Measurements from ENCODE around the gene NME3.

The NME3 gene

DNA sequence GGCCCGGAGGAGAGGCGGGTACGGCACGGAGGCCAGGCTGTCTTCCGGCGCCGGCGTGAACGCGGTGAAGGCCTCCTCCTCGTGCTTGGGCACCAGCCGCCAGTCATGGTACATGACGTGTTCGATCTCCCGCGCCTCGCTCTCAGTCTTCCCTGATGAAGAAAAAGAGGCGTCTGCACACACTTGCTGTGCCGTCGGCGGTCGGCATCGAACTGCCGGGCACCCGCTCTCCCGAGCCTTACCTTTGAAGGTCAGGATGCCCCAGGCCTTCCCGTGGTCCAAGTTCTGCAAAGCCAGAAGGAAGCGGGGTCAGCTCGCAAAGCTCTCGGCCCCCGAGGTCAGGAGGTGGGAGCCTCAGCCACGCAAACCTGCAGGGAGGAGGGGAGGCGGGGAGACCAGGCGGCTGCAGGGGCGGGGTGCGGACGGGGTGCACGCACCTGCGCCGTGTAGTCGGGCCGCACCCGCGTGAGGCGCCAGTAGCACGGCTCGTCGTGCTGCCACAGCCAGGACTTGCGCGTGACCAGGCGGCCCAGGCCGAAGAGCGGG, 1.1 kb upstream of the NME3 start, which contains the start of gene EME2:
Gene EME2 (plus strand): TSS at position 449 of the 546 bp plus-strand sequence. CDS start 418 bp downstream, outside the sequence.
- TF ChIP-seq GATA2 (IDR thresholded peaks at IDR 0.05; ENCODE audit: low read depth, low read length): no peak
- TF ChIP-seq GATA3 (IDR thresholded peaks at IDR 0.05; ENCODE audit: low read depth, low read length): no peak

DNA sequence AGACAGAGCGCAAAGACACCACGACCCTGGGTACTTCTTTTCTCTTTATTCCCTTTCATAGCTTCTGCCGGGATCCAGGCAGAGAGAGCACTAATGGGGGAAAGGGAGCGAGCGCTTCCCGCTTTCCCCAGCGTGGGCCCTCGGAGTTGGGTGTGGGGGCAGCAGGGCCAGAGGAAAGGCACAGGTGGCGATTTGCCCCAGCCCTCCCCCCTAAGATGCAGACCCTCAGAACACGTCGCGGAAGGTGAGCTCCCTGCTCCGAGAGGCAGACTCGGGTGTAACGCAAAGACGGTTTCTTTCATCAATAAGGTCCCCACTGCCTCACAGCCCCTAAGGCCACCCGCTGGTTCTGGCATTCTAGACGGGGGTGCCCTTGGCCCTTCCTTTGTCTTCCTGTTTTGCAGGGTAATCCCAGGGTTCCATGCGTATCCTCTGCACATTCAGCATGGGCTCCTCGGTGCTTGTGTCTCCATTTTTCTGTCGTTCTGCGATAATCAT, 570 bp upstream of the NME3 start:
- TF ChIP-seq GATA2 (IDR thresholded peaks at IDR 0.05; ENCODE audit: low read depth, low read length) (no peak), GATA3 (IDR thresholded peaks at IDR 0.05; ENCODE audit: low read depth, low read length) (no peak)

DNA sequence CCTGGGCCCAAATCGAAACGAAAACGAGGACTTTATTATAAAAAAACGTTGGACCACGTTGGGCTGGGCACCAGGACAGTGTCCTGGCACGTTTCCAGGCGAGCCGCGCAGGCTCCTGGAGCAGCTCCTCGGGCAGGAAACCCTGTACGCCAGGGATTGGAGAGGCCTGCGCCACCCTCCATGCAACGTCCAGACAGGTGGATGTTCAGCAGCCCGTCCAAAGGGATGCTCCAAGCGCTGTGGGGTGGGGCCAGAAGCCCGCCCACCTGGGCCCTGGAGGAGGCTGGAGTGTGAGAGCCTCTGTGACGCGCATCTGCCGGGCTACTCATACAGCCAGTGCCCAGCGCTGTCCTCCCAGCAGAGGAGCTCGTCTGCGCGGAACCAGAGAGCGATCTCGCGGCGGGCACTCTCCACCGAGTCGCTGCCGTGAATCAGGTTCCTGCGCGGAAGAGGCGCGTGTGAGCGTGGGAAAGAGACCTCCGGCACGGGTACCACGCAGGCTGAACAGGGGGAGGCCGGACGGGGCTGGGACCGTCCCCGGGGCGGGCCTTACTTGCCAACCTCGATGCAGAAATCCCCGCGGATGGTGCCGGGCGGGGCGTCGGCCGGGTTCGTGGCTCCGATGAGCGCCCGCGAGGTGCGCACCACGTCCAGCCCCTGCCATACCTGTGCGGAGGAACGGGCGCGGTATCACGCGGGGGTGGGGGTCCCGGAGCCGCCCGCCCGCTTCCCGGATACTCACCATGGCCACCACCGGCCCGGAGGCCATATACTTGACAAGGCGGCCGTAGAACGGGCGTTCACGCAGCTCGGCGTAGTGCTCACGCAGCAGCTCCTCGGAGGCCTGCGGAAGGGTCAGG, 785 bp downstream of the NME3 start:
- TF ChIP-seq GATA3 (IDR thresholded peaks at IDR 0.05; ENCODE audit: low read depth, low read length): no peak
- TF ChIP-seq GATA2 (IDR thresholded peaks at IDR 0.05; ENCODE audit: low read depth, low read length): no peak

DNA sequence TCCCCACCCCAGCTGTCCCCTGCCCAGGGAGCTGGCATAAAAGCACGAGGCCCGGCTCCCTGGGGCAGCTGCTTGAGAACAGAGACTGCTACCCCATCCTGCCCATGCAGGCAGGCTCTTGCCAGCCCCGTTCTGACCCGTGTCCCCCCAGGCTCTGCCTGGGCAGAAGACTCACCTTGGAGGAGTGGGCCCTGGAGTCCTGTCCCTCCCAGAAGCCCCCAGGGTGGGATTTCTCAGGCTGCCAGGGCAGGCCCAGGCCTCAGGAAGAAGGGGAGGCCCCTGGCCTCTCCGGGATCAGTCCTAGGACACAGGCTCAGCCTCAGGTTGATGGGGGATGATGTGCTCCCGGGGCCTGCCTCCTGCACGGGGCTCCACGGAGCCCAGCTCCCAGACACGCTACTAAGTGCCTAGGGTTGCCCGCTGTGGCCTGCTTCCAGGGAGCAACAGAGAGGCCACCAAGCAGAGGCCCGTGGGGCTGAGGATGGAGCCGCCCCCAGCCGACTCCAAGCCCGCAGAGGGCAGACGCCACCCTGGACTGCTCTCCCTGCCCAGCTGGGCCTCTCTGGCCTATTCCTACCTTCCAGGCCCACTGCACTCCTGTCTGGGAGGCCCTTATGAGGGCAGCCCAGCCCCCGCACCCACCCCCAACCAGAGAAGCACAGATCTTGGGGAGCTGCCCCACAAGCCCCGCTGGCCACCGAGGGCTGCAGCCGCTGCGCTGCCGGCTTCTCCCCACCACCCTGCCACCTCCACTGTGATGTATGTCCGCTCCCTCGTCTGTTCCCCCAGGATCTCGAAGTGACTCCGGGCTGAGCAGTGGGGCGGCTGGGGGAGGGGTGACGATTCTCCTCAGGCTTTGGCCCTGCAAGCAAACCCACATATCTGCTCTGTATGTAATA, 1.7 kb downstream of the NME3 start:
- TF ChIP-seq GATA3 (IDR thresholded peaks at IDR 0.05; ENCODE audit: low read depth, low read length) (no peak), GATA2 (IDR thresholded peaks at IDR 0.05; ENCODE audit: low read depth, low read length) (no peak)

DNA sequence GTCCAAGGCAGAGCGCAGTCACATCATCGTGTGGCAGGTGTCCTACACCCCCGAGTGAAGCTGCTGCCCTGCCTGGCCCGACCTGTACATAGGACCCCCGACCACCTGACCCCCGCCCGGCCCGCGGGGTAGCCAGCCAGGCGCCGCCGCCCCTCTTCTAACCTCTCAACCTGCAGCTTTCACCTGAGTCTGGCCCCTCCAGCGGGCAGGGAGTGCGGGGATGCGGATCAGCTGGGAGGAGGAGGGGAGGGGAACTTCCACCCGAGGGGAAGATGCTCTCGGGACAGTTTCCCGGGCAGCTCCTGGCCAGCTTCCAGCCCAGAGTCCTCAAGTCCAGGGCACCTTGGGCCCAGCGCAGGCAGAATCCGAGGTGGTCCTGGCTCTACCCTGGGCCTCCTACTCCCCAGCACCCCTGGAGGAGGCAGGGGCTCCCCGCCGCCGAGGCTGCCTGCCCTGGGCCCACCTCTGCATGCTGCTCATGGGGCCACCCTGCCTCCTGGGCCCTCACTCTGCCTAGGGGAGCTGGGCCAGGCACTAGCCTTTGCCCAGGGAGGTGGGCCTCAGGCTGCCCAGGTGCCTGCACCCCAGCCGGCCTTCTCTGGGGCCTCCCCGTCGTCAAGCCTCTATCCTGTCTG, 2.5 kb downstream of the NME3 start:
- TF ChIP-seq GATA2 (IDR thresholded peaks at IDR 0.05; ENCODE audit: low read depth, low read length) (no peak), GATA3 (IDR thresholded peaks at IDR 0.05; ENCODE audit: low read depth, low read length) (no peak)

DNA sequence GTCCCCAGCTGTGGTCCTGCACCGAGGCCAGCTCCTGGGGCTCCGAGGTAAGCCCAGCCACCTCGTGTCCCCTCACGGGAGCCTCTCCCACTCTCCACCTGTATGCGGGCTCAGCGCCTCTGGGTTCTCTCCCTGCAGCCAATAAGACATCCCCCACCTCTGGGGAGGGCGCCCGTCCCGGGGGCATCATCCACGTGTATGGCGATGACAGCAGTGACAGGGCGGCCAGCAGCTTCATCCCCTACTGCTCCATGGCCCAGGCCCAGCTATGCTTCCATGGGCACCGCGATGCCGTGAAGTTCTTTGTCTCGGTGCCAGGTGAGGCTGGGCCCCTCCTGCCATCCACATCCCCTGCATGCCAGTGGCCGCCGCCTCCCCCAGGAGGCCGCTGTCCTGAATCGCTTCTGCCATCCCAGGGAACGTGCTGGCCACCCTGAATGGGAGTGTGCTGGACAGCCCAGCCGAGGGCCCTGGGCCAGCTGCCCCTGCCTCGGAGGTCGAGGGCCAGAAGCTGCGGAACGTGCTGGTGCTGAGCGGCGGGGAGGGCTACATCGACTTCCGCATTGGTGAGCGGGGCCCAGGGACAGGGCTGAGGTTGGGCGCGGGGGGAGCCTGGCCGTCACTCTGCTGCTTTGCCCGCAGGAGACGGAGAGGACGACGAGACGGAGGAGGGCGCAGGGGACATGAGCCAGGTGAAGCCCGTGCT, 3.1 kb downstream of the NME3 start:
- TF ChIP-seq GATA2 (IDR thresholded peaks at IDR 0.05; ENCODE audit: low read depth, low read length) (no peak), GATA3 (IDR thresholded peaks at IDR 0.05; ENCODE audit: low read depth, low read length) (no peak)

DNA sequence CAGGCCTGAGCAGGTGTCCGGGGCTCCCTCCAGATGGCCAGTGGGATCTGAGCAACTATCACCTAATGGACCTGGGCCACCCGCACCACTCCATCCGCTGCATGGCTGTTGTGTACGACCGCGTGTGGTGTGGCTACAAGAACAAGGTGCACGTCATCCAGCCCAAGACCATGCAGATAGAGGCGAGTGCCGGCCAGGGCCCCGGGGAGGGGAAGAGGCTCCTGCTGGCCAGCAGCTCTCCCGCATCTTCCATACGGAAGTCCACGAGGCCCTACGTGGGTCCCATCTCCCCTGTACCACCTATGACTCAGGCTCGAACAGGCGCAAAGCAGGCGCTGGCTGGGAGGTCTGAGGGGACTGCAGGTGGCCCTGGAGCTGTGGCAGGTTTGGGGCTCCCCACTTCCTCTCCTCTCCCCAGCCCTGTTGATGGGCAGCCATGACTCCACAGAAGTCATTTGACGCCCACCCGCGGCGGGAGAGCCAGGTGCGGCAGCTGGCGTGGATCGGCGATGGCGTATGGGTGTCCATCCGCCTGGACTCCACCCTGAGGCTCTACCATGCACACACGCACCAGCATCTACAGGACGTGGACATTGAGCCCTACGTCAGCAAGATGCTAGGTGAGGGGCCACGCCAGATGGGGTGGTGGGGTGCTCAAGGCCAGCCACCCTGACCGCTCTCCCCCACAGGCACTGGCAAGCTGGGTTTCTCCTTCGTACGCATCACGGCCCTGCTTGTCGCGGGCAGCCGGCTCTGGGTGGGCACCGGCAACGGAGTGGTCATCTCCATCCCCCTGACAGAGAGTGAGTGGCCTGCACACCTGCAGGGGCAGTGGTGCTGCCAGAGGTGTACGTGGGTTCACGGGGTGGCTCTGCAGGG, 4.0 kb downstream of the NME3 start:
- no peak for TF ChIP-seq GATA2 (IDR thresholded peaks at IDR 0.05; ENCODE audit: low read depth, low read length)
- no peak for TF ChIP-seq GATA3 (IDR thresholded peaks at IDR 0.05; ENCODE audit: low read depth, low read length)

DNA sequence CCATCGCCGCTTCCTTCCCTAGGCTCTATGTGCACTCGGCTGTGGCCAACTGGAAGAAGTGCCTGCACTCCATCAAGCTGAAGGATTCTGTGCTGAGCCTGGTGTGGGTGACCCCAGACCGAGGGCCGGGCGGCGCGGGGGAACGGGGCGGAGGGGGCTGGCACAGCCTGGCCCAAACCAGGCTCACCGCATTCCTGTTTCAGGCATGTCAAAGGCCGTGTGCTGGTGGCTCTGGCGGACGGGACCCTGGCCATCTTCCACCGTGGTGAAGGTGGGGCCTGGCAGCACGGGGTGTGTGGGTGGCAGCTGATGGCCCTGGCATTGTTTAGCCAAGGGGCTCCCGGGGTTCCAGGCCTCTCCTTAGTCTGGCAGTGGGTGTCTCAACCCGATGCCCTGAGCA, 4.6 kb downstream of the NME3 start:
- TF ChIP-seq GATA2 (IDR thresholded peaks at IDR 0.05; ENCODE audit: low read depth, low read length): no peak

DNA sequence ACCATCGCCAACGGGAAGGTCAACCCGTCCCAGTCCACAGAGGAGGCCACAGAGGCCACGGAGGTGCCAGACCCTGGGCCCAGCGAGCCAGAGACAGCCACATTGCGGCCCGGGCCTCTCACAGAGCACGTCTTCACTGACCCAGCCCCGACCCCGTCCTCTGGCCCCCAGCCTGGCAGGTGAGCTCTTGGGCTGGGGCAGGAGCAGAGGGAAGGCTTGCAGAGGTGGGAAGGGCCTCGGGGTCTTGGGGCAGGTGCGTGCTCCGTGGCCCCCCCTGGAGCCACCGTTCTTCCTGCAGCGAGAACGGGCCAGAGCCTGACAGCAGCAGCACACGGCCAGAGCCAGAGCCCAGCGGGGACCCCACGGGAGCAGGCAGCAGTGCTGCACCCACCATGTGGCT, 5.1 kb downstream of the NME3 start:
- TF ChIP-seq GATA2 (IDR thresholded peaks at IDR 0.05; ENCODE audit: low read depth, low read length) (no peak), GATA3 (IDR thresholded peaks at IDR 0.05; ENCODE audit: low read depth, low read length) (no peak)

DNA sequence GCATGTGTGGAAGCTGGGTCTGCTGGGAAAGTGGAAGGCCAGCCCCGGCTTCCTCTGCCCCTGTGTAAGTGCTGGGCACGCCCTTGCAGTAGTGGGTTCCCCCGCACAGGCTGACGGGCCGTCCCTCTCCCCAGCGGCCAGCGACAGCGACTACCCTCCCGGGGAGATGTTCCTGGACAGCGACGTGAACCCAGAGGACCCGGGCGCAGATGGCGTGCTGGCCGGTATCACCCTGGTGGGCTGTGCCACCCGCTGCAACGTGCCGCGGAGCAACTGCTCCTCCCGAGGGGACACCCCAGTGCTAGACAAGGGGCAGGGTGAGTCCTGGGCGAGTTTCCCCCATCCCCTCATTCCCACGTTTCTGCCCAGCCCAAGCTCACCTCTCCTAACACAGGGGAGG, 5.5 kb downstream of the NME3 start:
- TF ChIP-seq GATA3 (IDR thresholded peaks at IDR 0.05; ENCODE audit: low read depth, low read length): no peak
- TF ChIP-seq GATA2 (IDR thresholded peaks at IDR 0.05; ENCODE audit: low read depth, low read length): no peak

DNA sequence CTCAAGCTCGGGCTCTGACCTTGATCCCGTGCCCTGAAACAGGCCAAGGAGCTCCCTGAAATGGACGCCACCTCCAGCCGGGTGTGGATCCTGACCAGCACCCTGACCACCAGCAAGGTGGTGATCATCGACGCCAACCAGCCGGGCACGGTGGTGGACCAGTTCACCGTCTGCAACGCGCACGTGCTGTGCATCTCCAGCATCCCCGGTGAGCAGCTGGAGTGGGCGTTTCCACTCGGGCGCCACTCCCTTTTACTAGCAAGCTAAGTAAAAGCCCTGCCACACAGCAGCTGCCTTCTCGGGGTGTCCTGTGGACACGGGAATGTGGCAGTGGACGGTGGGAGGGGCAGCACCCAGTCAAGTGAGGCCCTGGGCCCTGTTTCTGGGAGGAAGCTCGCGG, 6.4 kb downstream of the NME3 start:
- TF ChIP-seq GATA3 (IDR thresholded peaks at IDR 0.05; ENCODE audit: low read depth, low read length) (no peak), GATA2 (IDR thresholded peaks at IDR 0.05; ENCODE audit: low read depth, low read length) (no peak)
